ENCODE data around the gene TTC28.

DNA sequence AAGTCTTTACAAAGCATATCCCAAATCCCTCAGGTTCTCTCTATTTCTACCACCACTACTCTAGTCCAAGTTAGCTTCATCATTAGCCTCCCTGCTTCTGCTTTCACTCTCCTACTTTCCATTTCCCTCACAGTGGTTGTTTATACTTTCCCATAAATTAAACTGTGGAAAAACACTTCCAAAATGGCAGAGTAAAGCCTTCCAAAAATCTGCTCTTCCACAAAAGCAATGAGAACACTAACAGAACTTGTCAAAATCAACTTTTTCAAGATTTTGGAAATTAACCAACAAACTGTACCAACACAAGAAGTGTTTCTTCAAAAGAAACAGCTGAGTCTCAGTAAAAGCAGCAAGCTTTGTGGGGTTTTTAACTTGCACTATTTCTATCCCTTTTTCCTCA is 71.8 kb downstream of the TTC28 start:
- TF ChIP-seq, protein P1, sequence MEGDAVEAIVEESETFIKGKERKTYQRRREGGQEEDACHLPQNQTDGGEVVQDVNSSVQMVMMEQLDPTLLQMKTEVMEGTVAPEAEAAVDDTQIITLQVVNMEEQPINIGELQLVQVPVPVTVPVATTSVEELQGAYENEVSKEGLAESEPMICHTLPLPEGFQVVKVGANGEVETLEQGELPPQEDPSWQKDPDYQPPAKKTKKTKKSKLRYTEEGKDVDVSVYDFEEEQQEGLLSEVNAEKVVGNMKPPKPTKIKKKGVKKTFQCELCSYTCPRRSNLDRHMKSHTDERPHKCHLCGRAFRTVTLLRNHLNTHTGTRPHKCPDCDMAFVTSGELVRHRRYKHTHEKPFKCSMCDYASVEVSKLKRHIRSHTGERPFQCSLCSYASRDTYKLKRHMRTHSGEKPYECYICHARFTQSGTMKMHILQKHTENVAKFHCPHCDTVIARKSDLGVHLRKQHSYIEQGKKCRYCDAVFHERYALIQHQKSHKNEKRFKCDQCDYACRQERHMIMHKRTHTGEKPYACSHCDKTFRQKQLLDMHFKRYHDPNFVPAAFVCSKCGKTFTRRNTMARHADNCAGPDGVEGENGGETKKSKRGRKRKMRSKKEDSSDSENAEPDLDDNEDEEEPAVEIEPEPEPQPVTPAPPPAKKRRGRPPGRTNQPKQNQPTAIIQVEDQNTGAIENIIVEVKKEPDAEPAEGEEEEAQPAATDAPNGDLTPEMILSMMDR (IDR thresholded peaks at IDR 0.05; ENCODE audit: low read depth, low read length), result no peak
- TF ChIP-seq POLR2A (IDR thresholded peaks at IDR 0.05; ENCODE audit: extremely low read depth, insufficient read length) (no peak), MYC (IDR thresholded peaks at IDR 0.05; ENCODE audit: low read depth, low read length) (no peak)
- TF ChIP-seq, protein P2, sequence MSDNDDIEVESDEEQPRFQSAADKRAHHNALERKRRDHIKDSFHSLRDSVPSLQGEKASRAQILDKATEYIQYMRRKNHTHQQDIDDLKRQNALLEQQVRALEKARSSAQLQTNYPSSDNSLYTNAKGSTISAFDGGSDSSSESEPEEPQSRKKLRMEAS (IDR thresholded peaks at IDR 0.05; ENCODE audit: low read depth, low read length), result no peak

All from NB4 (cell line).